ENCODE results near the gene CCL3. TPM values are rescaled to one million over a fixed set of nuclear protein-coding genes. Genes with fewer than 3 reads are reported as not detected.
A peak's percentile ranks its signal among the peaks of the same experiment; 100 is the strongest.

CCL3 gene
- total RNA-seq, 1 experiment from 2014 or later, result 0.98 TPM

- no peak for TF ChIP-seq ZFX (IDR thresholded peaks at IDR 0.05)
- TF ChIP-seq SP1 (IDR thresholded peaks at IDR 0.05; ENCODE audit: low read depth), result no peak
These were observed 20.8 kb downstream of the CCL3 start (continued) for GRCh38 chr17:36069136-36069535.

GRCh38 chr17:36068524-36068923, 21.4 kb downstream of the CCL3 start:
- H3K4me1 ChIP-seq (ENCODE audit: control insufficient read depth in 1 of 2, insufficient read depth in 2 of 2, low read length in 2 of 2), result no peaks in the 10 kb centered on the region
- H3K4me2 ChIP-seq (ENCODE audit: low read length), result no peak overlapping the region
- H3K27me3 ChIP-seq (ENCODE audit: insufficient read depth, low read length), result no peaks in the 10 kb centered on the region; the same call in 1 of the 2 replicates
- no peak overlapping the region for H3K9ac ChIP-seq (ENCODE audit: low read length)
- ATAC-seq, result no peak
- POLR2A ChIA-PET, result no interaction called here
- H3K4me3 ChIP-seq (replicated peaks in 1 of 2; ENCODE audit: low read depth in 1 of 2, low read length in 2 of 2), result no peak overlapping the region
- no peaks in the 10 kb centered on the region for H4K20me1 ChIP-seq (ENCODE audit: insufficient read depth)
- TF ChIP-seq YY1 (IDR thresholded peaks at IDR 0.05; ENCODE audit: extremely low read depth, insufficient replicate concordance, low read depth, low read length), result peak; percentile 20
- TF ChIP-seq EZH2phosphoT487 (IDR thresholded peaks at IDR 0.05; ENCODE audit: borderline replicate concordance), result no peak
- DNase-seq (ENCODE audit: low read depth, low spot score), result no peak
- H3K9me2 ChIP-seq (ENCODE audit: insufficient read depth), result peaks cover 3% of the 10 kb centered on the region; the same call in 1 of the 2 replicates
- no peaks in the 10 kb centered on the region for H3K79me2 ChIP-seq (ENCODE audit: insufficient read depth, low read length)
- H3K36me3 ChIP-seq (ENCODE audit: control insufficient read depth in 1 of 2, insufficient read depth in 2 of 2, low read length in 2 of 2), result no peaks in the 10 kb centered on the region
- RAD21 ChIA-PET (ENCODE audit: low non-redundant PET in 1 of 2, low total read pairs in 2 of 2, uncharacterized antibody in 2 of 2, unreplicated experiment in 2 of 2), result no interaction called here
- no peak overlapping the region for H3K27ac ChIP-seq (ENCODE audit: low read depth, low read length)
- no TSS peak for BruUV-seq (replicated peaks)
- H2AFZ ChIP-seq (ENCODE audit: low read depth, low read length, poor library complexity, severe bottlenecking), result no peak overlapping the region
- H3K9me3 ChIP-seq (ENCODE audit: control insufficient read depth in 1 of 2, insufficient read depth in 1 of 2, low read depth in 1 of 2, low read length in 2 of 2), result no peaks in the 10 kb centered on the region
- intact Hi-C loops (cut with micrococcal nuclease), result no loop called here
- CTCF ChIA-PET, result interaction anchor here (1.4 kb wide), 1 partner anchor 80 kb away, joined by 5 read pairs; no protein-coding TSS in a partner anchor

GRCh38 chr17:36066365-36066985, 23.5 kb downstream of the CCL3 start:
- ChIA-PET CTCF (no interaction called here), RAD21 (ENCODE audit: low non-redundant PET in 1 of 2, low total read pairs in 2 of 2, uncharacterized antibody in 2 of 2, unreplicated experiment in 2 of 2) (no interaction called here), POLR2A (no interaction called here)
- H3K9me2 ChIP-seq (ENCODE audit: insufficient read depth), result no peaks in the 10 kb centered on the region
- DNase-seq (ENCODE audit: low read depth, low spot score) (no peak), ATAC-seq (no peak)
- no peaks in the 10 kb centered on the region for H3K79me2 ChIP-seq (ENCODE audit: insufficient read depth, low read length)
- no peak overlapping the region for H3K9ac ChIP-seq (ENCODE audit: low read length)
- H3K27ac ChIP-seq (ENCODE audit: low read depth, low read length), result no peak overlapping the region
- no peaks in the 10 kb centered on the region; the same call in 1 of the 2 replicates for H3K27me3 ChIP-seq (ENCODE audit: insufficient read depth, low read length)
- H4K20me1 ChIP-seq (ENCODE audit: insufficient read depth), result no peaks in the 10 kb centered on the region
- H3K4me1 ChIP-seq (ENCODE audit: control insufficient read depth in 1 of 2, insufficient read depth in 2 of 2, low read length in 2 of 2), result no peaks in the 10 kb centered on the region
- no peak overlapping the region for H2AFZ ChIP-seq (ENCODE audit: low read depth, low read length, poor library complexity, severe bottlenecking)
- BruUV-seq (replicated peaks), result no TSS peak
- H3K36me3 ChIP-seq (ENCODE audit: control insufficient read depth in 1 of 2, insufficient read depth in 2 of 2, low read length in 2 of 2), result no peaks in the 10 kb centered on the region
- no peak overlapping the region for H3K4me3 ChIP-seq (replicated peaks in 1 of 2; ENCODE audit: low read depth in 1 of 2, low read length in 2 of 2)
- no peak overlapping the region for H3K4me2 ChIP-seq (ENCODE audit: low read length)
- intact Hi-C loops (cut with micrococcal nuclease), result no loop called here
- no peaks in the 10 kb centered on the region for H3K9me3 ChIP-seq (ENCODE audit: control insufficient read depth in 1 of 2, insufficient read depth in 1 of 2, low read depth in 1 of 2, low read length in 2 of 2)
- TF ChIP-seq ZFX (IDR thresholded peaks at IDR 0.05) (no peak), ATF3 (IDR thresholded peaks at IDR 0.05) (no peak), ZBTB33 (IDR thresholded peaks at IDR 0.05; ENCODE audit: extremely low read depth, insufficient replicate concordance, low read length) (no peak), TCF7L2 (IDR thresholded peaks at IDR 0.05; ENCODE audit: borderline replicate concordance, extremely low read depth, insufficient read depth, insufficient read length) (no peak), CTCF (IDR thresholded peaks at IDR 0.05 in 2 of 3, conservative IDR thresholded peaks at IDR 0.05 in 1 of 3; ENCODE audit: borderline replicate concordance in 1 of 3, insufficient read depth in 1 of 3, low read depth in 2 of 3, low read length in 2 of 3) (no peak), CBX3 (IDR thresholded peaks at IDR 0.05; ENCODE audit: low read depth) (no peak), FOSL1 (IDR thresholded peaks at IDR 0.05; ENCODE audit: low read depth) (no peak), EZH2phosphoT487 (IDR thresholded peaks at IDR 0.05; ENCODE audit: borderline replicate concordance) (no peak), JUND (IDR thresholded peaks at IDR 0.05) (no peak), ELF1 (IDR thresholded peaks at IDR 0.05; ENCODE audit: borderline replicate concordance, low read depth) (no peak), YY1 (IDR thresholded peaks at IDR 0.05; ENCODE audit: extremely low read depth, insufficient replicate concordance, low read depth, low read length) (no peak), POLR2AphosphoS5 (IDR thresholded peaks at IDR 0.05; ENCODE audit: low read depth, low read length) (no peak), POLR2A (IDR thresholded peaks at IDR 0.05; ENCODE audit: borderline replicate concordance, extremely low read depth, insufficient read depth, insufficient read length) (no peak)
